ENCODE measurements around the gene SIK2. TPM values are rescaled to one million over a fixed set of nuclear protein-coding genes. Genes with fewer than 3 reads are reported as not detected.

Gene SIK2
- total and polyA plus RNA-seq, 2 donors (not counting 1 experiment from before 2014, with no cell fraction given): 4.9 to 21.8 TPM

DNA sequence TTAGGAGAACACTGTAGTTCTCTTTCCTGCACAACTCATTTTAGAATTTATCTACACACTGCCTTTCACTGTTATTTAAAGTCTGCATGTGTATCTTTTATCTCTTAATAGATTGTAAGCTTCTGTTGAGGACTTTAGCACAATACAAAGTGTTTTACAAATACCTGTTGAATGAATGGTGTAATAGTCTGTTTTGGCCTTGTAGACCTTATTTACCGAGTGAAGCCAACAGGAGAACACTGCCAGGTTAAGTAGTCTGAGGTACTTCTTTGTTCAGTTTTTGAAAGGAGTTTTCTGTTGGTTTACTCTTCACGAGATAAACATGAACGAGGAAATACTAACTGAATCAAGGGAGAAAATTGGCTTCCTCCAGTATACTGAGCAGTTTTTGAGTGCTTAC lies 31.0 kb downstream of the SIK2 start:
- TF ChIP-seq, protein P1, sequence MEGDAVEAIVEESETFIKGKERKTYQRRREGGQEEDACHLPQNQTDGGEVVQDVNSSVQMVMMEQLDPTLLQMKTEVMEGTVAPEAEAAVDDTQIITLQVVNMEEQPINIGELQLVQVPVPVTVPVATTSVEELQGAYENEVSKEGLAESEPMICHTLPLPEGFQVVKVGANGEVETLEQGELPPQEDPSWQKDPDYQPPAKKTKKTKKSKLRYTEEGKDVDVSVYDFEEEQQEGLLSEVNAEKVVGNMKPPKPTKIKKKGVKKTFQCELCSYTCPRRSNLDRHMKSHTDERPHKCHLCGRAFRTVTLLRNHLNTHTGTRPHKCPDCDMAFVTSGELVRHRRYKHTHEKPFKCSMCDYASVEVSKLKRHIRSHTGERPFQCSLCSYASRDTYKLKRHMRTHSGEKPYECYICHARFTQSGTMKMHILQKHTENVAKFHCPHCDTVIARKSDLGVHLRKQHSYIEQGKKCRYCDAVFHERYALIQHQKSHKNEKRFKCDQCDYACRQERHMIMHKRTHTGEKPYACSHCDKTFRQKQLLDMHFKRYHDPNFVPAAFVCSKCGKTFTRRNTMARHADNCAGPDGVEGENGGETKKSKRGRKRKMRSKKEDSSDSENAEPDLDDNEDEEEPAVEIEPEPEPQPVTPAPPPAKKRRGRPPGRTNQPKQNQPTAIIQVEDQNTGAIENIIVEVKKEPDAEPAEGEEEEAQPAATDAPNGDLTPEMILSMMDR (IDR thresholded peaks at IDR 0.05): no peak
- no peak for TF ChIP-seq EZH2 (IDR thresholded peaks at IDR 0.05; ENCODE audit: borderline replicate concordance, insufficient read depth, low read depth, low read length, poor library complexity, severe bottlenecking)
- H3K36me3 ChIP-seq (replicated peaks in 1 of 2; ENCODE audit: control extremely low read depth in 1 of 2, control insufficient read depth in 1 of 2, extremely low read depth in 1 of 2, insufficient read depth in 2 of 2, low read length in 1 of 2): peaks cover 0 to 4% of the 10 kb centered on the region in 2 experiments
- no peak overlapping the region for H3K27ac ChIP-seq (ENCODE audit: low read length in 2 of 2)
- H3K4me3 ChIP-seq (ENCODE audit: control extremely low read depth in 1 of 5, extremely low read depth in 1 of 5, insufficient read depth in 1 of 5, low read depth in 2 of 5, low read length in 4 of 5): no peak overlapping the region
- intact Hi-C loops (cut with micrococcal nuclease): no loop called here
- no peaks in the 10 kb centered on the region for H3K9me3 Mint-ChIP-seq (ENCODE audit: insufficient read depth)
- 100% methylated on average over 1 of the region's 3 CpGs for WGBS (ENCODE audit: insufficient coverage)
- ChIA-PET CTCF (no interaction called here), POLR2A (no interaction called here)
- peaks cover 4% of the 10 kb centered on the region for H3K4me1 Mint-ChIP-seq
- no peaks in the 10 kb centered on the region for H3K9me3 ChIP-seq (ENCODE audit: control extremely low read depth in 1 of 3, control insufficient read depth in 2 of 3, insufficient read depth in 1 of 3, low read length in 2 of 3)
- H2AFZ ChIP-seq (ENCODE audit: insufficient read depth, low read depth, low read length, poor library complexity, severe bottlenecking): no peak overlapping the region
- H3K4me3 Mint-ChIP-seq: no peak overlapping the region
- no peak overlapping the region for H3K27ac Mint-ChIP-seq
- no peaks in the 10 kb centered on the region for H3K27me3 Mint-ChIP-seq
- ATAC-seq (ENCODE audit: low read depth) (no peak), DNase-seq (no peak)
- H3K4me2 ChIP-seq (replicated peaks; ENCODE audit: low read depth, low read length, poor library complexity, severe bottlenecking): no peak overlapping the region
- peaks cover 7% of the 10 kb centered on the region for H3K79me2 ChIP-seq (ENCODE audit: control insufficient read depth, insufficient read depth, low read length)
- no peaks in the 10 kb centered on the region for H3K27me3 ChIP-seq (replicated peaks in 1 of 4; ENCODE audit: control extremely low read depth in 1 of 4, control insufficient read depth in 3 of 4, insufficient read depth in 4 of 4, low read length in 3 of 4)
- H3K9ac ChIP-seq (ENCODE audit: low read length): no peak overlapping the region
- H4K20me1 ChIP-seq (ENCODE audit: control insufficient read depth, insufficient read depth, low read length, poor library complexity, severe bottlenecking): peaks cover 8% of the 10 kb centered on the region
- no peaks in the 10 kb centered on the region for H3K4me1 ChIP-seq (ENCODE audit: control insufficient read depth in 2 of 2, insufficient read depth in 2 of 2, low read length in 2 of 2)

DNA sequence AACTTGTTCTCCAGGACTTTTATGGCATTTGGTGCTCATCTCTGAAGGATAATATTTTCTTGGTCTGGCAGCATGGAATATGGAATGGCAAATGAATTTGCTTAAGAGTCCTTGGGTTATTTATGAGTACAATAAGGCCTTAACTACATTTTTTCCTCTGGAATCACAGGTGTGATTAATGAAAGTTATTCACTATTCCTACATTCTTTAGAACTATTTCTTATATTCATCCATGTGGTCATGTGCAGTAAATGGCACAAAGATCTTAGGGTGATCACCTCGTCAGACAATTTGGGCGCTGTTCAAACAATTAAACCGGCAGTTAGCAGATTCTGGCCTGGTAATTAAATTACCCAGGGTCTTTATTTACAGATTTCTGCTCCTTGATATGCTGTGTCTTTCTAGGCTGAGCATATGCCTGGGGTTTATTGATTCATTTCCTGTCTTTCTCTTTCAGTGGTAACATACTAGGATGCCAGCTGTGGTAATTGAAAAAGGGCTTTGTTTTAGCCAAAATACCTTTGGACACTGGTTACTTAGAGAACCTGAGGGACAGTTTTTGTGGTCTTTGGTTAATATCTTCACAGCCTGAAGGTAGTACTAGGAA lies 31.6 kb downstream of the SIK2 start:
- Histone ChIP-seq H3K4me2 (replicated peaks; ENCODE audit: low read depth, low read length, poor library complexity, severe bottlenecking) (no peak overlapping the region), H3K79me2 (ENCODE audit: control insufficient read depth, insufficient read depth, low read length) (peaks cover 9% of the 10 kb centered on the region), H2AFZ (ENCODE audit: insufficient read depth, low read depth, low read length, poor library complexity, severe bottlenecking) (no peak overlapping the region), H3K9me3 (ENCODE audit: control extremely low read depth in 1 of 3, control insufficient read depth in 2 of 3, insufficient read depth in 1 of 3, low read length in 2 of 3) (no peaks in the 10 kb centered on the region), H3K4me3 (ENCODE audit: control extremely low read depth in 1 of 5, extremely low read depth in 1 of 5, insufficient read depth in 1 of 5, low read depth in 2 of 5, low read length in 4 of 5) (no peak overlapping the region), H4K20me1 (ENCODE audit: control insufficient read depth, insufficient read depth, low read length, poor library complexity, severe bottlenecking) (peaks cover 8% of the 10 kb centered on the region), H3K4me1 (ENCODE audit: control insufficient read depth in 2 of 2, insufficient read depth in 2 of 2, low read length in 2 of 2) (no peaks in the 10 kb centered on the region), H3K36me3 (replicated peaks in 1 of 2; ENCODE audit: control extremely low read depth in 1 of 2, control insufficient read depth in 1 of 2, extremely low read depth in 1 of 2, insufficient read depth in 2 of 2, low read length in 1 of 2) (peaks cover 0 to 4% of the 10 kb centered on the region in 2 experiments), H3K27ac (ENCODE audit: low read length in 2 of 2) (no peak overlapping the region), H3K9ac (ENCODE audit: low read length) (no peak overlapping the region), H3K27me3 (replicated peaks in 1 of 4; ENCODE audit: control extremely low read depth in 1 of 4, control insufficient read depth in 3 of 4, insufficient read depth in 4 of 4, low read length in 3 of 4) (no peaks in the 10 kb centered on the region)
- Mint-ChIP-seq H3K9me3 (ENCODE audit: insufficient read depth) (no peaks in the 10 kb centered on the region), H3K27ac (no peak overlapping the region), H3K27me3 (no peaks in the 10 kb centered on the region), H3K4me3 (no peak overlapping the region), H3K4me1 (peaks cover 6% of the 10 kb centered on the region)
- WGBS (ENCODE audit: insufficient coverage): no CpG with 5 or more reads among the region's 3 CpGs
- ChIA-PET CTCF (no interaction called here), POLR2A (no interaction called here)
- DNase-seq (no peak), ATAC-seq (ENCODE audit: low read depth) (no peak)
- TF ChIP-seq, protein P1 (IDR thresholded peaks at IDR 0.05): no peak
- no peak for TF ChIP-seq EZH2 (IDR thresholded peaks at IDR 0.05; ENCODE audit: borderline replicate concordance, insufficient read depth, low read depth, low read length, poor library complexity, severe bottlenecking)
- intact Hi-C loops (cut with micrococcal nuclease): no loop called here
